ENCODE measurements around the gene SMCO2.

- no peak for TF ChIP-seq ZNF8 (CRISPR knock-in tag; IDR thresholded peaks at IDR 0.05)
- no peak for TF ChIP-seq CREB5 (CRISPR knock-in tag; IDR thresholded peaks at IDR 0.05; ENCODE audit: low read depth)
- no peak for TF ChIP-seq ZFP30 (CRISPR knock-in tag; IDR thresholded peaks at IDR 0.05)
- TF ChIP-seq PATZ1 (CRISPR knock-in tag; IDR thresholded peaks at IDR 0.05; ENCODE audit: borderline replicate concordance) = no peak
- TF ChIP-seq ZNF565 (CRISPR knock-in tag; conservative IDR thresholded peaks at IDR 0.05; ENCODE audit: low read depth) = no peak
- TF ChIP-seq OSR1 (CRISPR knock-in tag; IDR thresholded peaks at IDR 0.05) = no peak
- TF ChIP-seq RARB (CRISPR knock-in tag; IDR thresholded peaks at IDR 0.05) = no peak
Observed at GRCh38 chr12:27527512-27527911, 81.0 kb downstream of the SMCO2 start.

All from SK-N-SH treated with all-trans-retinoic acid at 6 μM for 48 hours (cell line).